Karpas-422 (cell line): Measurements from ENCODE around the gene CTNNA2. TPM values are rescaled to one million over a fixed set of nuclear protein-coding genes. Genes with fewer than 3 reads are reported as not detected.
A peak's percentile ranks its signal among the peaks of the same experiment; 100 is the strongest.

Source experiments
- DNase-seq: peaks from one replicate; pipeline ENCODE4 v3.0.0-alpha.2; 2015
- H2AFZ ChIP-seq: fragments of 200-600 bp; sonication (generic); 2 replicates; pipeline ENCODE4 v1.6.1; 2014; ENCODE audit warnings: antibody characterized with exemption, low read length, mixed read lengths
- H3K27ac ChIP-seq: fragments of 200-600 bp; sonication (generic); 2 replicates; pipeline ENCODE4 v1.5.1; 2014; ENCODE audit warnings: mild to moderate bottlenecking, low read length, moderate library complexity
- H3K27me3 ChIP-seq: fragments of 200-600 bp; sonication (generic); 2 replicates; pipeline ENCODE4 v1.6.1; 2014; ENCODE audit warnings: low read length, mixed read lengths
- H3K36me3 ChIP-seq: fragments of 200-600 bp; sonication (generic); 2 replicates; pipeline ENCODE4 v1.6.1; 2014; ENCODE audit warnings: low read length, mixed read lengths; ENCODE audit not compliant: insufficient read depth
- H3K4me1 ChIP-seq: fragments of 200-600 bp; sonication (generic); 2 replicates; pipeline ENCODE4 v1.6.1; 2014; ENCODE audit warnings: mild to moderate bottlenecking, low read length, mixed read lengths
- H3K4me2 ChIP-seq: fragments of 200-600 bp; sonication (generic); 2 replicates; pipeline ENCODE4 v1.6.1; 2014; ENCODE audit warnings: low read length, low read depth, mild to moderate bottlenecking; ENCODE audit not compliant: poor library complexity, severe bottlenecking
- H3K4me3 ChIP-seq: fragments of 200-600 bp; sonication (generic); 2 replicates; pipeline ENCODE4 v1.5.1; 2014; ENCODE audit warnings: mild to moderate bottlenecking, antibody characterized with exemption, low read length, mixed read lengths
- H3K79me2 ChIP-seq: fragments of 200-600 bp; sonication (generic); 2 replicates; pipeline ENCODE4 v1.6.1; 2014; ENCODE audit warnings: mild to moderate bottlenecking, low read length, mixed read lengths
- H3K9ac ChIP-seq: fragments of 200-600 bp; sonication (generic); 2 replicates; pipeline ENCODE4 v1.6.0; 2014; ENCODE audit warnings: low read length
- H3K9me2 ChIP-seq: fragments of 200-600 bp; sonication (generic), shearing (Covaris generic); replicated peaks from 2 replicates; pipeline ENCODE4 v1.6.0; 2014; ENCODE audit warnings: mild to moderate bottlenecking, low read length, moderate library complexity; ENCODE audit not compliant: insufficient read depth
- H3K9me3 ChIP-seq: fragments of 300-700, 200-600 bp; sonication (generic); 2 replicates; pipeline ENCODE4 v1.6.1; 2014; ENCODE audit warnings: low read length, mixed read lengths
- H4K20me1 ChIP-seq: fragments of 200-600 bp; sonication (generic); 2 replicates; pipeline ENCODE4 v1.6.1; 2014; ENCODE audit warnings: mild to moderate bottlenecking, antibody characterized with exemption, low read length, low read depth; ENCODE audit not compliant: insufficient read depth
- total RNA-seq: library from RNA; depleted of rRNA; stranded (reverse); fragments of >200 nt; shearing (Covaris generic); gene quantifications from 2 replicates; pipeline ENCODE4 v1.2.3, GENCODE V29; 2014; ENCODE audit warnings: low replicate concordance

Gene CTNNA2
- total RNA-seq, 1 experiment from 2014 or later, result not detected

DNA sequence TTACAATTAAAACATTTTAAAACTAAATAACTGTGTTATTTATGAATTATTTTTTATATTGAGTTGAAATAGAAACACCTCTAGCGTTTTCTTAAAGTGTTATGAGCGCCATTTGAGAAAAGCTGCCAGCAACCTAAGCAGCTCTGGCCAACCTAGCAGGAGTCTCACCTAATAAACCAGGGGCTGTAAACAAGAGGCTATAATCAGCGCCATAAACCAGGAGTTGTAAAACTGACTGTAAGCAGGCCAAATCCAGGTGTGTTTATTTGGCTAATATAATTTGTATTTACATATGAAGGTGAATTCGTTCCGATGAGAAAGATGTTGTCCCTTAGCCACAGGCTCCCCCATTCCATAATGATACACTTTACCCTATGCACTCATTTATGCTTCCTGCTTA lies 757.0 kb downstream of the CTNNA2 start:
- H3K9me3 ChIP-seq, result peaks cover 12% of the 10 kb centered on the region
- H3K36me3 ChIP-seq, result no peaks in the 10 kb centered on the region; the same call in 1 of the 2 replicates
- H3K79me2 ChIP-seq, result no peaks in the 10 kb centered on the region
- no peak overlapping the region for H2AFZ ChIP-seq
- peaks cover 4% of the 10 kb centered on the region; the same call in 1 of the 2 replicates for H3K27me3 ChIP-seq
- no peak overlapping the region for H3K27ac ChIP-seq
- no peak for DNase-seq
- no peak overlapping the region for H3K9ac ChIP-seq
- no peak overlapping the region for H3K4me2 ChIP-seq
- H3K4me1 ChIP-seq, result peaks cover 10% of the 10 kb centered on the region
- no peaks in the 10 kb centered on the region for H3K9me2 ChIP-seq
- no peak overlapping the region for H3K4me3 ChIP-seq
- H4K20me1 ChIP-seq, result no peaks in the 10 kb centered on the region

GRCh38 chr2:80280598-80280997 lies 767.7 kb downstream of the CTNNA2 start:
- Histone ChIP-seq H4K20me1 (no peaks in the 10 kb centered on the region), H3K4me2 (no peak overlapping the region), H3K9me2 (no peaks in the 10 kb centered on the region), H3K36me3 (no peaks in the 10 kb centered on the region), H3K79me2 (no peaks in the 10 kb centered on the region), H3K4me3 (no peak overlapping the region), H3K9me3 (no peaks in the 10 kb centered on the region), H3K9ac (no peak overlapping the region), H2AFZ (no peak overlapping the region), H3K27ac (no peak overlapping the region), H3K27me3 (no peaks in the 10 kb centered on the region), H3K4me1 (peaks cover 2% of the 10 kb centered on the region)
- no peak for DNase-seq

- no peaks in the 10 kb centered on the region for H4K20me1 ChIP-seq
- H3K9me3 ChIP-seq, result no peaks in the 10 kb centered on the region
- H3K9me2 ChIP-seq, result no peaks in the 10 kb centered on the region
- DNase-seq, result no peak
- H3K79me2 ChIP-seq, result no peaks in the 10 kb centered on the region
- no peak overlapping the region for H3K27ac ChIP-seq
- H3K36me3 ChIP-seq, result no peaks in the 10 kb centered on the region
- no peaks in the 10 kb centered on the region for H3K27me3 ChIP-seq
- H3K4me1 ChIP-seq, result peaks cover 6% of the 10 kb centered on the region
- H3K4me3 ChIP-seq, result no peak overlapping the region
- no peak overlapping the region for H3K9ac ChIP-seq
- no peak overlapping the region for H3K4me2 ChIP-seq
- no peak overlapping the region for H2AFZ ChIP-seq
Measured at GRCh38 chr2:80281049-80281448, 768.2 kb downstream of the CTNNA2 start.

GRCh38 chr2:80288576-80288975 lies 775.7 kb downstream of the CTNNA2 start:
- no peaks in the 10 kb centered on the region for H3K36me3 ChIP-seq
- H3K9ac ChIP-seq, result no peak overlapping the region
- peaks cover 6% of the 10 kb centered on the region for H3K4me1 ChIP-seq
- H3K4me3 ChIP-seq, result no peak overlapping the region
- H3K4me2 ChIP-seq, result no peak overlapping the region
- H3K79me2 ChIP-seq, result no peaks in the 10 kb centered on the region
- H2AFZ ChIP-seq, result no peak overlapping the region
- H4K20me1 ChIP-seq, result no peaks in the 10 kb centered on the region
- H3K9me2 ChIP-seq, result no peaks in the 10 kb centered on the region
- no peak overlapping the region for H3K27ac ChIP-seq
- DNase-seq, result no peak
- no peaks in the 10 kb centered on the region for H3K9me3 ChIP-seq
- no peaks in the 10 kb centered on the region for H3K27me3 ChIP-seq

DNA sequence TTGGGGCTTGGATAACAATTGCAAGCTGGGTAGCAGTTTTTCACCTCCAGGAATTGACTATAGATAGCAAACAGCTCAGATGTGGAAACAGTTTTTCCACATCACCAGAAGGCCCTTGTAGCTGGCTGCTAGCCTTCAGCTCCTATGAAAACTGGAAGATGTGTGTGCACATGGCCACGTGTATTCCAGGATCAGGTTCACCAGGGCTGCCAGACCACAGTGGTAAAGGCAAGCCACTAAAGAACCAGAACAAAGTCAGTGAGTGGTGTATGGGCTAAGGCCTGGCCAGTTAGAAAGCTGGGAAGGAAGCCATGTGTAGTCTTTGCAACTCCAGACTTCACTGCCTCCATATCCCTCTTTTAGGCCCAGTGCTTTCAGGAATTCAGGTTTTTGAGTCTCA lies 778.8 kb downstream of the CTNNA2 start:
- Histone ChIP-seq H4K20me1 (no peaks in the 10 kb centered on the region), H3K4me2 (no peak overlapping the region), H3K36me3 (no peaks in the 10 kb centered on the region), H3K9me2 (no peaks in the 10 kb centered on the region), H2AFZ (no peak overlapping the region), H3K9me3 (no peaks in the 10 kb centered on the region), H3K9ac (no peak overlapping the region), H3K4me3 (no peak overlapping the region), H3K4me1 (no peaks in the 10 kb centered on the region), H3K27ac (no peak overlapping the region), H3K27me3 (no peaks in the 10 kb centered on the region), H3K79me2 (no peaks in the 10 kb centered on the region)
- no peak for DNase-seq

DNA sequence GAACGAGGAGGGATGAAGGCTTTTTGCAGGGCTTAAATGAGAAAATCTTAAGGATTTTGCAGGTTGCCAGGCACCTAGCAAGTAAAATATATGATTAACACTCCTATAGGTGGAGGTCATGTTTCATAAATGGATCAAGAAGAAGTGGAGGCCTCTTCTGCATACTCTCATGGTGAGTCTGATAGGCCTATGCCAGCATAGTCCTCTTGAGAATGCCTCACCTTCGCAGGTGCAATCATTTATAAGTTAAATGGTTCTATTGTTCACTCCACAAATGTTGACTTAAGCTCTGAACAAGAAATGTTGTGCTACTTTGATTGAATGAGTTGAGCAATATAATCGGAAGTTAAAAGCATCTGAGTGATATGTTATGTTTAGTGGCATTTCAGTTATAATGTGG lies 779.6 kb downstream of the CTNNA2 start:
- no peak overlapping the region for H3K4me2 ChIP-seq
- DNase-seq, result no peak
- no peaks in the 10 kb centered on the region for H3K79me2 ChIP-seq
- no peak overlapping the region for H3K9ac ChIP-seq
- H3K9me3 ChIP-seq, result no peaks in the 10 kb centered on the region
- H3K4me3 ChIP-seq, result no peak overlapping the region
- H4K20me1 ChIP-seq, result no peaks in the 10 kb centered on the region
- no peak overlapping the region for H3K27ac ChIP-seq
- no peak overlapping the region for H2AFZ ChIP-seq
- H3K4me1 ChIP-seq, result no peaks in the 10 kb centered on the region
- no peaks in the 10 kb centered on the region for H3K36me3 ChIP-seq
- no peaks in the 10 kb centered on the region for H3K27me3 ChIP-seq
- no peaks in the 10 kb centered on the region for H3K9me2 ChIP-seq

DNA sequence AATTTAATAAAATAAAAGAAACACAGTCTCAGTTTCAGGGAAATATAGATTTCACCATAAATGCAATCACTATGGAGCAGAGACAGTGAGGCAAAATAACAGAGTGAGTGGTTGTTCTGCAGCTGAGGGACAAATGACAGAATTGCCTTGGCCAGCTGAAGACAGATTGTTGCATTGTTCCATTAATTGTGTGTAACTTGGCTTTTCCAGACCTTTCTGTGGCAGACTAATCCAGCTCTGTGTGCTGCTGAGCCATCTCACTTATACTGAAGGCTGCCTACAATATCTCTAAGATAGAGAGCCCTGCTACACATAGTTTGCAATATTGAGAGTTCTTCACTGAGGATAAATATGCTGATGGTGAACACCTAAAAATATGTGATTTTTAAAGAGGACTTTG lies 780.2 kb downstream of the CTNNA2 start:
- Histone ChIP-seq H3K9me2 (no peaks in the 10 kb centered on the region), H3K27me3 (no peaks in the 10 kb centered on the region), H3K4me2 (no peak overlapping the region), H3K9me3 (no peaks in the 10 kb centered on the region), H3K9ac (no peak overlapping the region), H2AFZ (no peak overlapping the region), H3K4me3 (no peak overlapping the region), H3K79me2 (no peaks in the 10 kb centered on the region), H4K20me1 (no peaks in the 10 kb centered on the region), H3K27ac (no peak overlapping the region), H3K36me3 (no peaks in the 10 kb centered on the region), H3K4me1 (no peaks in the 10 kb centered on the region)
- DNase-seq, result no peak

DNA sequence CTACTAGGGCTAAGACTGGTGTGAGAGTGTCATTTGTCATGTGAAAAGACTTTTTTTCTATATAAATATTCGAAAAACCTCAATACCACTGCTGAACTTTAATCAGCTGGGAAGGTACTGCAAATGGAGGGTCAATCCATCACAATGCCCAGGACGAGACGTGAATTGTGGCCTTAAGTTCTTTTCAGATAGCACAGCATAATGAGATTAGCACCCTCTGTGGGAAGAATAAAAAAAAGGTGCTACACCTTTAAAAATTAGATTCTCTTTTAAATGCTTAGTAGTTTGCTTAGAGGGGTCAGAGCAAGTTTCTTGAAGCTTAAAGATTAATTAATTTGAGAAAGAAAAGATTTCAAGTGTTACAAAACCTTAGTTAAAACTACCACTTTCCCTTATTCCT lies 786.1 kb downstream of the CTNNA2 start:
- Histone ChIP-seq H3K79me2 (no peaks in the 10 kb centered on the region), H4K20me1 (no peaks in the 10 kb centered on the region), H3K27me3 (no peaks in the 10 kb centered on the region), H3K9me2 (no peaks in the 10 kb centered on the region), H3K4me2 (no peak overlapping the region), H3K36me3 (no peaks in the 10 kb centered on the region), H3K9me3 (no peaks in the 10 kb centered on the region), H3K9ac (no peak overlapping the region), H2AFZ (no peak overlapping the region), H3K4me3 (no peak overlapping the region), H3K27ac (no peak overlapping the region), H3K4me1 (peaks cover 17% of the 10 kb centered on the region)
- DNase-seq, result peak; percentile 50

GRCh38 chr2:80299661-80300060 lies 786.8 kb downstream of the CTNNA2 start:
- no peaks in the 10 kb centered on the region for H3K36me3 ChIP-seq
- no peak overlapping the region for H3K27ac ChIP-seq
- H3K4me3 ChIP-seq, result no peak overlapping the region
- H3K9me2 ChIP-seq, result no peaks in the 10 kb centered on the region
- DNase-seq, result no peak
- no peaks in the 10 kb centered on the region for H3K27me3 ChIP-seq
- H4K20me1 ChIP-seq, result no peaks in the 10 kb centered on the region
- peaks cover 17% of the 10 kb centered on the region for H3K4me1 ChIP-seq
- H2AFZ ChIP-seq, result no peak overlapping the region
- no peaks in the 10 kb centered on the region for H3K79me2 ChIP-seq
- H3K4me2 ChIP-seq, result no peak overlapping the region
- H3K9me3 ChIP-seq, result no peaks in the 10 kb centered on the region
- no peak overlapping the region for H3K9ac ChIP-seq
